H4 (cell line): ENCODE data around the gene COL2A1. TPM values are rescaled to one million over a fixed set of nuclear protein-coding genes. Genes with fewer than 3 reads are reported as not detected.

Source experiments
- DNase-seq: peaks from one replicate; pipeline ENCODE4 v3.0.0-alpha.2; 2015; ENCODE audit warnings: low spot score
- total RNA-seq: library from RNA; depleted of rRNA; stranded (reverse); fragments of >200 nt; shearing (Covaris generic); gene quantifications from 2 replicates; pipeline ENCODE4 v1.2.3, GENCODE V29; 2014

Gene COL2A1
- total RNA-seq, 1 experiment from 2014 or later: not detected

- no peak for DNase-seq
These were observed 14.6 kb downstream of the COL2A1 start for GRCh38 chr12:47989666-47990065.

GRCh38 chr12:47989023-47989417, 15.3 kb downstream of the COL2A1 start:
- DNase-seq: no peak

- DNase-seq: no peak
These were observed 15.9 kb downstream of the COL2A1 start for GRCh38 chr12:47988073-47989022.

DNA sequence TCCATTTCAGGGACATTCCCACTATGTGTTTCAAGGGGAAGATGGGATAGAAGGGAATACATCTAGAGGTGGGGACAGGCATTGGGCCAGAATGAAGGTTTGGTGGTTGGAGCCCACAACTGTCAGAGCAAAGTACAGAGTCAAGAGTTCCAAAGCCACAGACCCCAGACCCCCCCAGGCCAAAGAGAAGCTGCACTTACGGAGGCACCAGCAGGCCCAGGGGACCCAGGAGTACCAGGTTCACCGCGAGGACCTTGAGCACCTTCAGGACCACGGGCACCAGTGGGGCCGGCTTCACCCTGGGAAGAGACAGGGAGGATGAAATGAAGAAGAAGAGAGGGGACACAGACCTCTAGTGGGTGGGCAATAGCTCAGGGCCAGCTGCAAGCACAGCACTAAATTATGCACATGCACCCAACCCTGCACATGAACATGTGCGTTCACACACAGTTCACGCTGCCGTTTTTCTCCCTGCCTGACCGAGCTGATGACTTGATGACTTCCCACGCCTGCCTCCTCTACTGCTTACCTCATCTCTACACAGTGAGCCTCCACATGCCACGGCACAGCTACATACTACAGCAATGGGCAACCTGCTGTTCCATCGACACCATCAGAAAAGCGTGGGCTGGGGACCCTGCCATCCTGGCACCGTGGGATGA, 16.7 kb downstream of the COL2A1 start:
- DNase-seq: no peak

DNA sequence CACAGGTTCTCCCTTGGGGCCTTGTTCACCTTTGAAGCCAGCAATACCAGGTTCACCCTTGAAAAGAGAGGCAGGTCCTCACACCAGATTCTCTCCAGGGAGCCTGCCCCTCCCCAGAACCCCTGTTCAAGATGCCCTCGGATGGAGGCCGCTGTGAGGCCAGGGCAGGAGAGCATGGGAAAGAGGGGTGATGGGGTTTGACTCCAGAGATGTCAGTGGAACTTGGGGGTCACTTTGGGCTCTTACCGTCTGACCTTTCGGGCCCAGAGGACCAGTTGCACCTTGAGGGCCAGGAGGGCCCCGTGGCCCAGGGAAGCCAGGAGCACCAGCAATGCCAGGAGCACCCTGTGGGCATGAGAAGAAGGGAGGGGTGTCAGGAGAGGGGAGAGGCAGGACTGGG, 17.4 kb downstream of the COL2A1 start:
- DNase-seq: no peak

GRCh38 chr12:47986291-47986660, 18.0 kb downstream of the COL2A1 start:
- DNase-seq: no peak

DNA sequence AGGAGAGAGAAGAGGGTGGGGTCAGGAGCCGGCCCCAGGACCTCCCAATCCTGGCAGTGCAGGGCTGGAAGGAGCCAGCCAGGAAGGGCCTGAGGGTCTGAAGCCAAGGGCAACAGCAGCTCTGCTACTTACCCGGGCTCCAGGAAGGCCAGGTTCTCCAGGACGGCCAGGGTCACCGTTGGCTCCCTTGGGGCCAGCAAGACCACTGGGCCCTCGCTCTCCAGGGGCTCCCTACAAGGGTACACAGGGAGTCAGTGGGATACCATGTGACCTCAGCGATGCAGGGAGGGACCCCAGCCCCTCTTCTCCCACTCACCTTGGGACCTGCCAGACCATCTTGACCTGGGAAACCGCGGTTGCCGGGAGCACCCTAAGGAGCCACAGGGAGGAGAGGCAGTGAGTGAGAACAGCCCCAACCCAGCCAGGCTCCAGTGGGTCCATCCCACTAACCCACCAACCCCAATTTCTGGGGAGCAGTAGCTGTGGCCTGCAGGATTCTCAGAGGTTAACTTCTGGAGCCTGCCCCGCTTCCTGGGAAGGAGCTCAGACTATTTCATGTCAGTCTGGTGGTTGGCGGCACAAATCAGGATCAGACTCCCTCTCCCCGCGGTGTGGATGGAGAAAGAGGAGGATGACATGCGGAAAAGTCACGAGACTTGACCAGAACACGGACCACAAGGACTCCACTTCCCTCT, 18.5 kb downstream of the COL2A1 start:
- no peak for DNase-seq

DNA sequence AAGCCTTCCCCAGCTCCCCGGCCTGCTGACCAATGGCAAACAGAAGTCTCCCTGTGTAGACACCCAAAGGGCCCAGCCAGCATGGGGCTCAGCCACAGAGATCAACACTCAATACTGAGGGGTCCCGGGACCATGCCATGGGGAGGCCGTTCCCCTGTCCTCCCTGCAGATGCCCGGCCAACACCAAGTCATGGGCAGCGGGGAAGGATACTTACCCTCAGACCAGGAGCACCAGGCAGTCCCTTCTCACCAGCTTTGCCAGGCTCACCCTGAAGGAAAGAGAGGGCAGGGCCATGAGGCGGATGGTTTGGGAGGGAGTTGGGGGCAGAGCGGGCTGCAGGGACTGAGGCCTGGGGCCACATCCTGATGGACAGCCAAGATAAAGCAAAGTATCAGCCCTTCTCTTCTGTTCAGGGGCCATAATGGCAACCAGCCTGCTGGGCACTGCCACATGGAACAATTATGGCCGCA, 19.9 kb downstream of the COL2A1 start:
- DNase-seq: no peak

- no peak for DNase-seq
These were observed 20.6 kb downstream of the COL2A1 start for GRCh38 chr12:47983541-47984115.

GRCh38 chr12:47982770-47983169, 21.5 kb downstream of the COL2A1 start:
- DNase-seq: no peak

GRCh38 chr12:47982311-47982710, 22.0 kb downstream of the COL2A1 start:
- no peak for DNase-seq

DNA sequence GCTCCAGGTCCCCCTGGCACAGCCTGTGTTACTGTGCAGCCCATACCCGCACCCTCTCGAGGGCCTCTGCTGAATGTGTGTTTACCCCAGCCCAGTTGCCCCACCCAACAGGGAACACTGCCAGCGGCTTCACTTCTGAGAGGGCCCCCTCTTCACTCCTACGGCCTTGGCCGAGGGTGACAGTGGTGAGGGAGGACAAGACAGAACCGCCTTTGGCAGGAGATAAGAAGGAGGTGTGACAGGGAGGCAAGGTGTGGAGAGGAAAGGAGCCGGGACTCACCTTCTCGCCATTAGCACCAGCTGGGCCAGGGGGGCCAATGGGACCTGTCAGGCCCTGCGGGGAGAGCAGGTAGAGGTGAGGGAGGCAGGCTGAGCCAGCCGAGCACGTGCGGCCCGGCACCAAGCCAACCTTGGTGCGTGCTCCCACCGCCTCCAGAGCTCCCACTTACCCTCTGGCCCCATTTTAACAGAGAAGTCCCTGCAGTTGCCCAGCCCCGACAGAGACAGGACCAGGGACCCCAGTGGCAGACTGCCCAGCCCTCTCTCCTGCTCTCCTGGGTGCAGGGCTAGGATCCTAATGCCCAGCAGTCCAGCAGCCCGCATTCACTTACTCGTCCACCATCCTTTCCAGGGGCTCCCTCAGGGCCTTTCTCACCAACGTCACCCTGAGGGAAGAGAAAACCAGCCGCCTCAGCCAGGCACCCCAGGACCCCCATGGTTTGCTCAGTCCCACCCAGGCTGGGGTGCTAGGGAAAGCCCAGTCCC, 22.6 kb downstream of the COL2A1 start:
- DNase-seq: no peak

- no peak for DNase-seq
These were observed 23.3 kb downstream of the COL2A1 start for GRCh38 chr12:47980779-47981495.

DNA sequence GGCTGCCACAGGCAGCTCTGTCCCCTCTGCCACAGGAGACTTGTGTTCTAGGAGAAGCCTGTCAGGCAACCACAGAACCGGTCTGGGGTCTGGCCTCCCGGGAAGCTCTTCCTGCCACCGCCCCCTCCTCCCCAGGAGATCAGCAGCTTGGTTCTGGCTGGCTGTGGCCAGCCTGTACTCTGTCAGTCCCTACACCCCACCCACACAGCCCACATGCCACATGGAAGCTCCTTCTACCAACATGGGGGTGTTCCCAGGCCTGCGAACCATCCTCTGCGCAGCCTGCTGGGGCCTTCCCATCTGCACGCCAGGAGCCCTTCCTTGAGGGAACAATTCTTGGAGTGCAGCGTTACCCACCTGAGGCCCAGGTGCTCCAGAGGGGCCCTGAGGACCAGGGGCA, 24.1 kb downstream of the COL2A1 start:
- DNase-seq: no peak

DNA sequence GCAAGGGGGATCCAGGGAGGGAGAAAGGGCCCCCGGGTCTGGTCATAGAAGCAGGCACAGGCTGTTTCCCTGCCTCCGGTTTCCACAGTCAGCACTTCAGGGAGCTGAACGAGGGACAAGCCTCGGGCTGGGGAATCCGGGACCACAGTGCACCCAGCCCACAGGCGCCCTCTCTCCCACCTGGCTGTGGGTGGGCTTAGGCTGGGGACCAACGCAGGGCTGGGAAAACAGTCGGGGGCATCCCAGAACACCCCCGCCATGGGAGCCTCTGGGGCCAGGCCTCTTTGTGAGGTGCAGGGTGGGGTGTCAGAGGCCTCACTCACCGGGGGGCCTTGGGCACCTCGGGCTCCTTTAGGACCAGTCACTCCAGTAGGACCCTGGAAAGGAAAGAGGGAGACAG, 24.6 kb downstream of the COL2A1 start:
- DNase-seq: no peak

- DNase-seq: no peak
These were observed 25.1 kb downstream of the COL2A1 start for GRCh38 chr12:47979166-47979565.

- no peak for DNase-seq
These were observed 25.7 kb downstream of the COL2A1 start for GRCh38 chr12:47978598-47978873.

- DNase-seq: no peak
These were observed 26.3 kb downstream of the COL2A1 start for GRCh38 chr12:47977772-47978597.

- DNase-seq: no peak
These were observed 27.1 kb downstream of the COL2A1 start for GRCh38 chr12:47977046-47977771.
